Skeletal muscle satellite cell (primary cell): ENCODE data around the gene TTLL10. TPM values are rescaled to one million over a fixed set of nuclear protein-coding genes. Genes with fewer than 3 reads are reported as not detected.

ENCODE experiments used
- H3K27me3 ChIP-seq: 2 replicates; pipeline ENCODE4 v1.7.0; 2013; ENCODE audit warnings: low read length; ENCODE audit not compliant: control insufficient read depth, insufficient read depth
- H3K36me3 ChIP-seq: 2 replicates; pipeline ENCODE4 v1.7.0; 2013; ENCODE audit warnings: mild to moderate bottlenecking, control low read depth, low read length; ENCODE audit not compliant: insufficient read depth
- H3K4me1 ChIP-seq: 2 replicates; pipeline ENCODE4 v1.7.0; 2013; ENCODE audit warnings: low read length; ENCODE audit not compliant: control insufficient read depth, insufficient read depth
- H3K4me2 ChIP-seq: 2 replicates; pipeline ENCODE4 v1.7.0; 2013; ENCODE audit warnings: mild to moderate bottlenecking, low read length
- H3K4me3 ChIP-seq: 2 replicates; pipeline ENCODE4 v1.7.0; 2013; ENCODE audit warnings: low read length
- H3K9ac ChIP-seq: 2 replicates; pipeline ENCODE4 v1.7.0; 2013; ENCODE audit warnings: mild to moderate bottlenecking, low read depth, low read length, moderate library complexity
- H3K9me3 ChIP-seq: replicated peaks from 2 replicates; pipeline ENCODE4 v1.7.0; 2013; ENCODE audit warnings: mild to moderate bottlenecking, control low read depth, low read length
- total RNA-seq: library from RNA; depleted of rRNA; stranded (reverse); fragments of >200 nt; gene quantifications from 2 replicates; pipeline ENCODE4 v1.2.3, GENCODE V29; 2012; rRNA removed

Gene TTLL10, protein sequence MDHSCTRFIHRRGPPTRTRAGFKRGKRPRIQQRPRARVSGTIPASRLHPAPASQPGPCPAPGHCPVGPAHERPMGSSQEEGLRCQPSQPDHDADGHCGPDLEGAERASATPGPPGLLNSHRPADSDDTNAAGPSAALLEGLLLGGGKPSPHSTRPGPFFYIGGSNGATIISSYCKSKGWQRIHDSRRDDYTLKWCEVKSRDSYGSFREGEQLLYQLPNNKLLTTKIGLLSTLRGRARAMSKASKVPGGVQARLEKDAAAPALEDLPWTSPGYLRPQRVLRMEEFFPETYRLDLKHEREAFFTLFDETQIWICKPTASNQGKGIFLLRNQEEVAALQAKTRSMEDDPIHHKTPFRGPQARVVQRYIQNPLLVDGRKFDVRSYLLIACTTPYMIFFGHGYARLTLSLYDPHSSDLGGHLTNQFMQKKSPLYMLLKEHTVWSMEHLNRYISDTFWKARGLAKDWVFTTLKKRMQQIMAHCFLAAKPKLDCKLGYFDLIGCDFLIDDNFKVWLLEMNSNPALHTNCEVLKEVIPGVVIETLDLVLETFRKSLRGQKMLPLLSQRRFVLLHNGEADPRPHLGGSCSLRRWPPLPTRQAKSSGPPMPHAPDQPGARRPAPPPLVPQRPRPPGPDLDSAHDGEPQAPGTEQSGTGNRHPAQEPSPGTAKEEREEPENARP
- not detected in 2 replicates for total RNA-seq

DNA sequence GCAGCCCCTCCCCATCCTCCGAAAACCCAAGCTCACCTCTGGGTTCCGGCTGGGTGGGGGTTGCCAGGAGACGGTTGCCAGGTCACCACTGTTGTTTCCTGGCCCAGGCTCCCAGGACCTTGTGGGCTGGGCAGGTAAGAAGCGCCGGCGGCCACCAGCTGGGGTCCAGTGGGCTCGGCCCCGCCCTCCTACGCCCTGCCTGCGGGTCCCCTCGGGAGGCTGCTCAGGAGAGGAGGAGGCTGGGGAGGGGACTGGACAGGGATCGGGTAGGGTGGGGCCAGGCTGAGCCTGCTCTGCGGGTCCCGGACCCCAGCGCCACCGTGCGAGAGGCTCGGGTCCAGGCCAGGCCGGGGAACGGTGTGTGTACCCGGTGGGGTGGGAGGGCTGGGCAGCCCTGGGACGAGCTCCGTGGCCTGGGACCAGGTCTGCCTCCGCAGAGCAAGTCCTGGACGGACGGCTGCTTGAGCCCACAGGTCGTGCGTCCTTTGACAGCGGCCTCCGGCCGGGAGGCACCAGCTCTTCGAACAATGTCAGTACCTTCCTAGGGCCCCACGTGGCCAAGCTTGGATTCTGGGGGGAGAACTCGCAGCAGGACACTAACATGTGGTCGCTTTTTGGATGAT, at the start of gene TTLL10:
TSS of gene TTLL10 (plus strand) at position 88 of the 623 bp plus-strand sequence. CDS start 5,336 bp downstream, outside the sequence.
- no peak within 1 kb of the TSS for H3K4me2 ChIP-seq
- no peaks in the 10 kb centered on the region for H3K4me1 ChIP-seq
- H3K36me3 ChIP-seq = no peaks in the 10 kb centered on the region
- H3K27me3 ChIP-seq = peaks cover 60% of the 10 kb centered on the region
- no peaks in the 10 kb centered on the region for H3K9me3 ChIP-seq
- no peak within 1 kb of the TSS for H3K4me3 ChIP-seq
- H3K9ac ChIP-seq = no peak within 1 kb of the TSS

GRCh38 chr1:1124508-1124785, 49.2 kb upstream of the TTLL10 start:
- H3K27me3 ChIP-seq = no peaks in the 10 kb centered on the region

GRCh38 chr1:1124786-1125642, 48.7 kb upstream of the TTLL10 start:
- H3K4me3 ChIP-seq = no peak overlapping the region
- peaks cover 7% of the 10 kb centered on the region for H3K4me1 ChIP-seq
- no peaks in the 10 kb centered on the region for H3K27me3 ChIP-seq
- H3K36me3 ChIP-seq = no peaks in the 10 kb centered on the region
- no peak overlapping the region for H3K9ac ChIP-seq
- no peak overlapping the region for H3K4me2 ChIP-seq
- H3K9me3 ChIP-seq = no peaks in the 10 kb centered on the region

More at GRCh38 chr1:1124508-1124785, 49.2 kb upstream of the TTLL10 start:
- no peaks in the 10 kb centered on the region for H3K36me3 ChIP-seq
- no peak overlapping the region for H3K4me2 ChIP-seq
- H3K9me3 ChIP-seq = no peaks in the 10 kb centered on the region
- no peak overlapping the region for H3K4me3 ChIP-seq
- peaks cover 7% of the 10 kb centered on the region for H3K4me1 ChIP-seq
- H3K9ac ChIP-seq = no peak overlapping the region

GRCh38 chr1:1125945-1126344, 47.7 kb upstream of the TTLL10 start:
- no peak overlapping the region for H3K4me2 ChIP-seq
- peaks cover 7% of the 10 kb centered on the region for H3K4me1 ChIP-seq
- H3K9me3 ChIP-seq = no peaks in the 10 kb centered on the region
- H3K4me3 ChIP-seq = no peak overlapping the region
- H3K27me3 ChIP-seq = peaks cover 5% of the 10 kb centered on the region
- H3K36me3 ChIP-seq = no peaks in the 10 kb centered on the region
- H3K9ac ChIP-seq = no peak overlapping the region

DNA sequence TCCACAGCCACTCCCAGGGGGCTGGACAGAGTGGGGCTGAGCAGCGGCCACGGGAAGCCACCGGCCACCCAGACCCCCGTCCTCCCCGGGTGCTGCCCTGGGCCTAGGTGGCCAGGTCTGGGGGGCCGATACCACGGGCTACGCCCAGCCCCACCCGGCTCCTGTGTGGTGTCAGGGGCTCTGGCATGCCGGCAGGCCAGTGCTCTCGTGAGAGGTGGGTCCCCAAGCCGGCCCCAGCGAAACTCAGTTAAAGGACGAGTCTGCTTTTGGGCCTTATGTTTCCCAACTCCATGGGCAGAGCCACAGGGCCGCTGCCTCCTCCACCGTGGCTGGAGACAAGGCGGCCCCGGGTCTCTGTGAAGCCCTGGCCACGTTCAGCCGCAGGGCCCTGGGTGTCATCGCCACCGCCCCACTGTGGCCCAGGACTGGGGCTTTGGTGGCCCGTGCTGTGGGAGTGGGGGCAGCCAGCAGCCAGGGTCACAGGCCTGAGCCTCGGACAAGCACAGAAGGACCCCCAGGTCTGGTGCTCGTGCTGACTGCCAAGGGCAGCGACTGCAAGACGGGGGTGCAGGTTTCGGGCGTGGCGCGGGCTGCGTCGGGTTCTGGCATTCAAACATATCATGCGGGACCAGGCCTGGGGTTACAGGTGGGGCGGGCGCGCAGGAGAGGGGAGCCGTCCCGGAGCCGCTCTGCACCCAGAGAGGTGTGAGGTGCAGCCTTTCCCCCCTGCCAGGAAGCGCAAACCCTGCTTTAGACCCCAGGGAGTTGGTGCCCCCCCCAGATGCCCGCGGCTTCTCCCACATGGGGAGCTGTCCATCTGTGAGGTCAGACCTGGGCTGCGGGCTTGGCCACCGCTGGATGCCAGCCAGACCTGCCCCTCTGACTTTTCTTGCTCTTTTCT, 45.9 kb upstream of the TTLL10 start:
- H3K9me3 ChIP-seq = no peaks in the 10 kb centered on the region
- no peaks in the 10 kb centered on the region for H3K36me3 ChIP-seq
- no peak overlapping the region for H3K4me2 ChIP-seq
- no peaks in the 10 kb centered on the region for H3K4me1 ChIP-seq
- H3K9ac ChIP-seq = no peak overlapping the region
- no peak overlapping the region for H3K4me3 ChIP-seq
- peaks cover 10% of the 10 kb centered on the region for H3K27me3 ChIP-seq

- Histone ChIP-seq H3K4me2 (no peak overlapping the region), H3K36me3 (no peaks in the 10 kb centered on the region), H3K9ac (no peak overlapping the region), H3K4me3 (no peak overlapping the region), H3K9me3 (no peaks in the 10 kb centered on the region), H3K27me3 (peaks cover 10% of the 10 kb centered on the region), H3K4me1 (no peaks in the 10 kb centered on the region)
These were observed 45.1 kb upstream of the TTLL10 start for GRCh38 chr1:1128454-1129139.

GRCh38 chr1:1129381-1129821, 44.3 kb upstream of the TTLL10 start:
- no peaks in the 10 kb centered on the region for H3K9me3 ChIP-seq
- no peaks in the 10 kb centered on the region for H3K36me3 ChIP-seq
- no peak overlapping the region for H3K4me2 ChIP-seq
- H3K27me3 ChIP-seq = peaks cover 10% of the 10 kb centered on the region
- no peak overlapping the region for H3K4me3 ChIP-seq
- H3K9ac ChIP-seq = no peak overlapping the region
- H3K4me1 ChIP-seq = no peaks in the 10 kb centered on the region

- Histone ChIP-seq H3K4me2 (no peak overlapping the region), H3K27me3 (peaks cover 13% of the 10 kb centered on the region), H3K4me1 (no peaks in the 10 kb centered on the region), H3K36me3 (no peaks in the 10 kb centered on the region), H3K4me3 (no peak overlapping the region), H3K9ac (no peak overlapping the region), H3K9me3 (no peaks in the 10 kb centered on the region)
These were observed 43.2 kb upstream of the TTLL10 start for GRCh38 chr1:1130206-1131120.

GRCh38 chr1:1132042-1132950, 41.4 kb upstream of the TTLL10 start:
- Histone ChIP-seq H3K9ac (no peak overlapping the region), H3K4me3 (no peak overlapping the region), H3K4me2 (no peak overlapping the region), H3K36me3 (no peaks in the 10 kb centered on the region), H3K9me3 (no peaks in the 10 kb centered on the region), H3K27me3 (peaks cover 17% of the 10 kb centered on the region), H3K4me1 (no peaks in the 10 kb centered on the region)
